ENCODE data around the gene INPP1.

INPP1 gene

DNA sequence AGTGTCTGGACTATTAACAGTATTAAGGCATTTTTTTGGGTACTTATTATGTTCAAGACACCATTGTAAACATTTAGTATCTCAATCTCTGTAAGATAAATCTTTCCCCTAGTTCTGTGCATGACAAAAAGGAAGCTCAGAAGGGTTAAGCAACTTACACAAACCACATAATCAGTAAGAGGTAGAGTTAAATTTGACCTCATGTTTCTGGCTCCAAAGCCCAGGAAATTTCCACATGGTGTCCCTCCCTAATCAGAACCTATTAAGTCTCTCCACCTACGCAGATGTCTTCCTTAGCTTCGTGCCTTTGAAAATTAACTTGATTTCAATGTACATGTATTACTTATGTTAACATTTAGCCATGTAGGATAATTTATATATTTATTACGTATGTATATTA, 66.8 kb downstream of the INPP1 start:
- DNase-seq: no peak

DNA sequence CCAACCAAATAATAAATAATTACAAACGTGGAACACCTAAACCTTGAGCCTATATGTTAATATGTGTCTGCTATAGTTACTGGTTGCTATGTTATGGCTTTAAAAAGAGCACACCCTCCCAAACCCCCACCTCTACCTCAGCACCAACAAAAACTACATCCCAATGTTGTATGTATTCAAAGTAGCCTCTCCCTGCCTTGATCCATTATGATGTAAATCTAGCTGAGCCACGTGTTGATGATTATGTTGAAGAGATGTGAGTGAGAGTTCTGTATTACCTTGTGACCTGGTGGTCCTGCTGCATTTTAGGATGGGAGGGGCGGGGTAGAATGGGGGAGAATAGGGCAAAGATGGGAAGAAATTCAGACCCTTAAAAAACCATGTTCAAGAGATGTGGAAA, 69.6 kb downstream of the INPP1 start:
- no peak for DNase-seq

DNA sequence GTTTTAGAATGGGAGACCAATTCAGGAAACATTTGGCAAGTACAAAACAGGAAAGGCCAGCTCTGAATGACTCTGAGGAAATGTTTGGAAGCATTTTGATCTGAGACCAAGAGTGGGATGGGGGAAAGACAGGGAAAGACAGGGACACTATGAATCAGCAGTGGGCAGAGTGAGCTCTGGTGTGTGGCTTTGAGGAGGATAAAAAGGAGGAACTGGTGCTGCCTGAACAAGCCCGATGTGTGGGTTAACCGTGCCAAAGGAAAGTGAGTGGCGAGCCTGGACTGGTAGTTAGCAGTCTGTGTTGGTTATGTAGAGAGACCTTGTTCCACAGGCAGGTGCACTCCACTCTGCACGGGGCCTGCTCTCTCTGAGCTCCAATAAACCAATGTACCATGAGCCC, 70.0 kb downstream of the INPP1 start:
- no peak for DNase-seq

DNA sequence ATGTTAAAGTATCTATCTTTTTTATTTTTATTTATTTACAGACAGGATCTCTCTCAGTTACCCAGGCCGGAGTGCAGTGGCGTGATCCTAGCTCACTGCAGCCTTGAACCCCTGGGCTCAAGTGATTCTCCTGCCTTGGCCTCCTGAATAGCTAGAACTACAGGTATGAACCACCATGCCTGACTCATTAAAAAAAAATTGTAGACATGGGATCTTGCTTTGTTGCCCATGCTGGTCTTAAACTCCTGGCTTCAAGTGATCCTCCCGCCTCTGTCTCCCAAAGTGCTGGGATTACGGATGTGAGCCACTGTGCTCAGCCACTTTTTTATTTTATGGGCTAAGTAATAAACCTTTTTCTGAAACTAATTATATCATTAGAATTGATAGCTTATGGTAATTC, 71.9 kb downstream of the INPP1 start:
- no peak for DNase-seq

DNA sequence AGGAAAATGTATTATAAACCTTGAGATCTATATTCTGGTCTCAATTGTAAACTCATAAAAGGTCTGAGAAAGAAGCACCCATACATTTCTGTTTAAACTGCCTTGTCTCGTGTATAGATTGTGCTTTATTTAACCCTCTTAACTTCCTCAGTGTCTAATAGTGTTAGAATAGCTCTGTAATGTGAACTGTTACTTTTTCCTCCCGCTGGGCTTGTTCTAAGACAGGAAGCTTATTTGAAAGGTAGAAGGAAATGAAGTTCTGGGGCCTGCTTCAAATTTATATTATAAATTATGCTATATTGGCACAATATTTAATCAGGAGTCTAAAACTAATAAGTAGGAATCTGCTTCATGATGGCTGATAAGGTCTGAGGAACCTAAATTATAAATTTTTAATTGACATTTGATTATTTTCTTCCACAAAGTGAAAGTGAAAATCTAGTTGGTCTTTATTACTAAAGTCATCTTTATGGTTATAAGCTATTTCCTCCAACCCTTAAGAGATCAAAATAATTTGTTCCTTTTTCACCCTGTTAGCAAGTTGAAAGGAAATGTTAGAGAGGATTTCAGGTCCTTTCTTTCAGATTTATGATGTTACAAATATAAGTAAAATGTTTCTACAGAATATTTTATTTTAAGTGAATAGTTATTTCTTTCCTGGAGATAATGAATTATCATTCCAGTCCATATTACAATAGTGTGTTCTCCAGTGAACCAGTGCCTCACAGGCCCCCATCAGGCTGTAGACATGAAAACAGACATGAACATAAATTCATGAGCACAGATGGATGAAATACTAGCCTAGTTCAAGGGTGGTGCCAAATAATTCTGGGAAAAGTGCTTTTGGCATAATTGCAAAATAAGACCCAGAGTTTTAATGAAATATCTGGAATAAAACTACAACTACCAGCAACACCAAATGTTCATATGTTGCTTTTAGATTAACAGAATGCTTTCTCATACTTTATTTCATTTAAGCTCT, 72.7 kb downstream of the INPP1 start:
- no peak for DNase-seq

DNA sequence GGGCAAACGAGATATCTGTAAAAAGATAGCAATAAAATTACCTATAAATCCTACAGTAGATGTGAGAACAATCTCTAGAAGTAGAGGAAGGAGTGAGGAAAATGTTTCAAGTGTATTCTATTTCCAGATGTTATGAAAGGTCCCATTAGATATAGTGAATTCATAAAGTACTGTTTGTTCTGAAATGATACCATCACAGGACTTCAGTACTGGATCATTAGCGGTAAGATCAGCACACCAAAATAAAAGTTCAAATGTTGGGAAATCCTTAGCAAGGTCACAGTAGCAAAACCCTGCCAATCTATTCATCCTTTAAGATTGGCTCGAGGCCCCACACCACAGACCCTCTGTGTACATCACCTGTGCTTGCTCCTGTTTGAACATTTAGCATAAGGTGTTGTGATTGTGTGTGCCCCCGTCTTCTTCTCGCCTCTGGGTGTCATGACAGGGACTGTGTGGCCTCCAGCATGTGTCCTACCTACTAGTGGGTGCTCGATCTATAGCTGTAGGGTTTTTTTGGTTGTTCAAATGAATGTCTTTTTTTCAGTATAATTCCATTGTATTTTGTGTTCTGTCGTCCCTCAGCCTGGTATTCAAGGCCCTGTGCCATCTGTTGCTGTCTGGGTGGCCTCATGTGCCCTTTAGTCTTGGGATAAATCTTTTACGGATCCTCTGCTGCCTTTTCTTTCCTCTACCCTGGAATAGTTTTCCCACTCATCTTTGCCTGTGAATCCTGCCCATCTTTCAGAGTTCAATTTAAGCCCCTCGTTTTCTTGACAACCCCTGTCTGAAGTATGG, 73.9 kb downstream of the INPP1 start:
- no peak for DNase-seq

DNA sequence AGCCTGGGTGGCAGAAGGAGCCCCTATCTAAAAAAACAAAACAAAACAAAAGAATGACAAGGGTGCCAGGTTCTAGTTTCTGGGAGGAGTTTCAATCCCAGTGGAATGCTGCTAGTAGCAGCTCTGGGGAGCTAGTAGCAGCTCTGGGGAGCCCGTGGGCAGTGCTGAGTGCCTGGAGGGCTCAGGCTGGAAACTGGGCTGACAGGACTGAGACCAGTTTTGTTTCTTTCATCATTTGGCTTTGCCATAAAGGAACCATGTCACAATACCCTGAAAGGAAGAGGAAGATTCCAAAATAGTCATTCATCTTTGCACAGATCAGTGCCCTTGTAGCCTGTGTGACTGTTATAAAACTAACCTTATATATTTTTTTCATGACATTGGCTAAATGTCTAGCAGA, 75.3 kb downstream of the INPP1 start:
- no peak for DNase-seq

DNA sequence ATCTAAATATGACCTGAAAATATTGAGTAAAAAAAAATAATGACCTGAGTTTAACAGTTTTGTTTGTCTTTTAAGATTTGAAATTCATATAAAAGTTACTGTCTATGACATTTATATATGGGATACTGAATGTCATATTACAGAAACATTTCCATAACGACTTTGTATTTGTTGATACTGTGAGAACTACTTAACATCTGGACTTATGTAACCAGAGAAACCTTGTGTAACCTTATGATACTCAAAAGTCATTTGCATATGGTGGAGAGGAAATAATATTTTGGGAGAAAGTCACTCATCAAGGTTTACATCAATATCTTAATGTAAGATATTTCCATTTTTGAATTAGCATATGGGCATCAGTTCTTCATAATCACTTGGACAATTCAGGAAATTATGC, 77.4 kb downstream of the INPP1 start:
- no peak for DNase-seq
